ENCODE measurements around the gene MSI2. TPM values are rescaled to one million over a fixed set of nuclear protein-coding genes. Genes with fewer than 3 reads are reported as not detected.

Gene MSI2
- total RNA-seq, 1 donor from 2014 or later: 26.6 TPM

DNA sequence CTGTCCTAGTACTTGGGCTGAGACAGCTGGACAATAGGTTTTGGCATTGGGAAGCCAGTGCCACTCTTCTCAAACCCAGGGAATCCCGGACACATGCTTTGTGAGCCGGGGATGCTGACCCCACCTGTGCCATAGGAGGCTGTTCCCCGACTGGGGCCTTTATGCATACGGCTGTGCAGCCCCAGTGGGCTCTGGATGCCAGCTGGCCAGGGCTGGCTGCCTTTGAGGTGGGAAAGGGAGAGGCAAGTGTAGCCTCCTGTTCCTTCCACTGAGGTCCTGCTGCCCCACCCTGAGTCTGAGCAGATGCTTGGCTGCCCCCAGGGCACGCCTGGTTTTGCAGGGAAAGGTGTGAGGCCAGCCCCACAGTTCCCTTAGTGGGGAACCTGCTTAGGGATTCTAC is 383.1 kb downstream of the MSI2 start:
- H3K4me3 ChIP-seq (ENCODE audit: low read depth, low read length): no peak overlapping the region
- no peak for DNase-seq (ENCODE audit: low read depth)
- no peak for TF ChIP-seq CTCF (conservative IDR thresholded peaks at IDR 0.05; ENCODE audit: low read depth, low read length)

DNA sequence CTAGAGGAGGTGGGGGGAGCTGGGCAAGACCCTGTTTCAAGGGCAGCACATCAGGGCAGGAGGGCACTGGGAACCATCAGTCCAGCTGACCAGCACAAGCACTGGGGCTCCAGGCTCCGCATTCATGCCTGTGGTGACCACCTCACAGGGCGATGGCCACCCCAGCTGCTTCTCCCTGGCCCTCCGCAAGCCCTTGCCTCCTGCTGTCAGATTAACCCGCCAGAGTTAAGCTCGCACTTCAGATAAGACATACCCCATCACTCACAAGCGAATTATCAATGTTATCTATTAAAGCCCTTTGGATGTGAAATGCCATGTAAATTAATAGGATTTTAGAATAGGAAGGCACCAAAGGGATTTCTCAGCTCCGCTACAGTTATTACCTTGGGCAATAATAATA is 383.8 kb downstream of the MSI2 start:
- H3K4me3 ChIP-seq (ENCODE audit: low read depth, low read length): no peak overlapping the region
- DNase-seq (ENCODE audit: low read depth): no peak
- no peak for TF ChIP-seq CTCF (conservative IDR thresholded peaks at IDR 0.05; ENCODE audit: low read depth, low read length)

DNA sequence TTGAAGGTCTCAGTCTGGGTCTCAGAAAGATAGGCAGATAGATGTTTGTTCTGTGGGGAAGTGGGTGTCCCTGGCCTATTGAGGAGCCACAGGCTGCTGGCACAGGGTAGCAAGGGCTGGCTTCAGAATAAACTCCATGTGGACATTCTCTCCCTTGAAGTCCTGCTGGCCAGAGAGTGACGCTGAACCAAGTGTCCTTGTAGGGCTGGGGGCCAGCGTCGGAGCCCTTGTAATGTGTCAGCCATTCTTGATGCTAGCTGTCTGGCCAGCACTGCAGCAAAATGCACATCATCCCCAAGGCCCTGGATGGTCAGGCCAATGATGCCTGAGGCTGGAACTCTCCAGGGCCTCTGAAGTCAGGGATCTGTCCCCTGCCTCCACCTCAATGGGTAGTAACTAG is 385.4 kb downstream of the MSI2 start:
- no peak overlapping the region for H3K4me3 ChIP-seq (ENCODE audit: low read depth, low read length)
- no peak for TF ChIP-seq CTCF (conservative IDR thresholded peaks at IDR 0.05; ENCODE audit: low read depth, low read length)
- DNase-seq (ENCODE audit: low read depth): no peak

GRCh38 chr17:57643062-57643461 is 386.7 kb downstream of the MSI2 start:
- no peak overlapping the region for H3K4me3 ChIP-seq (ENCODE audit: low read depth, low read length)
- no peak for DNase-seq (ENCODE audit: low read depth)
- TF ChIP-seq CTCF (conservative IDR thresholded peaks at IDR 0.05; ENCODE audit: low read depth, low read length): no peak

GRCh38 chr17:57644326-57644725 is 388.0 kb downstream of the MSI2 start:
- H3K4me3 ChIP-seq (ENCODE audit: low read depth, low read length): no peak overlapping the region
- no peak for TF ChIP-seq CTCF (conservative IDR thresholded peaks at IDR 0.05; ENCODE audit: low read depth, low read length)
- no peak for DNase-seq (ENCODE audit: low read depth)

DNA sequence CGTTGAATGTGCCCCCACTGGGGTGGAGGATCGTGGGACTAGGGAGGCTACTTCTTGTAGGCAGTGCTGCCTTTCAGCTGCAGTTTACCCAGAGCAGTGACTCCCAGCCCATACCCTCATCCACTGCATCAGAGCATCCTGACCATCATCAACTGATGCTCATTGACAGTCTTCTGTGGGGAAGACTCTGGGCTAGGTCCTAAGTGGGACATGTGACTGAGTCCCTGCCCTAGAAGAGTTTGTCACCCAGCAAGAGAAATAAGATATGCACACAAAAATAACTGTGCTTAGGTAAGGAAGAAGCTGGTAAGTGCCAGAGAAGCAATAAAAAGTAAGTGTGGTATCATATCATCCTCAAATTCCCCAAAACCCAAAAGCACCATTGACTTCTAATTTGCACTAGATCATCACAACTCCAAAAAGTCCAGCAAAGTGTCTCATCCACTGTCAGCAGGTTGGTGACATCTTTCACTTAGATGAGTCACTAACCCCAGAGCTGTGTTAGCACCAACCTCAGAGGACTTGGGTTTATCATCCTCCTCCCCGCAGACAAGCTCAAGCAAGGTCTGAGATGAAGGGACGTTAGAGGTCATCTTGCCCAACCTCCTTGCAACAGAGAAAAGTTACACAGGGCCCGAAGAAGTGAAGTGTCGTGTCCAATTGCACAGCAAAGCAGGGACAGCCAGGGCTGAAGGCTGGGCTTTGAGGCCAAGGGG is 389.8 kb downstream of the MSI2 start:
- no peak for DNase-seq (ENCODE audit: low read depth)
- no peak overlapping the region for H3K4me3 ChIP-seq (ENCODE audit: low read depth, low read length)
- TF ChIP-seq CTCF (conservative IDR thresholded peaks at IDR 0.05; ENCODE audit: low read depth, low read length): no peak

GRCh38 chr17:57648720-57649119 is 392.4 kb downstream of the MSI2 start:
- TF ChIP-seq CTCF (conservative IDR thresholded peaks at IDR 0.05; ENCODE audit: low read depth, low read length): no peak
- no peak overlapping the region for H3K4me3 ChIP-seq (ENCODE audit: low read depth, low read length)
- no peak for DNase-seq (ENCODE audit: low read depth)
